Activated CD4-positive, alpha-beta memory T cell treated with anti-CD3 and anti-CD28 coated beads, Interleukin-2, amount 10 ng/mL, durations not matched to agents 7 days and 5 days (primary cell): ENCODE data around the gene CACNA1I. TPM values are rescaled to one million over a fixed set of nuclear protein-coding genes. Genes with fewer than 3 reads are reported as not detected.
A peak's percentile ranks its signal among the peaks of the same experiment; 100 is the strongest.
"Not testable (repeated sequence)": the region's sequence is repeated elsewhere in the genome, so short reads cannot be mapped to it uniquely, and the experiment has no call there.

Source experiments
- CTCF ChIA-PET: fragments of 350-600 bp; sonication (Branson Sonifier 250); formaldehyde crosslinking; loops from one replicate; lab custom pipeline; 2021; ENCODE audit warnings: antibody characterized with exemption, inconsistent platforms; lab: Charles Lee
- POLR2A ChIA-PET: fragments of 350-600 bp; sonication (Branson Sonifier 250); formaldehyde crosslinking; loops from one replicate; lab custom pipeline; 2021; ENCODE audit warnings: antibody characterized with exemption; lab: Charles Lee
- DNase-seq: peaks from one replicate; pipeline ENCODE4 v3.0.0-alpha.2; 2020
- H3K27ac Mint-ChIP-seq: one replicate; pipeline ENCODE4 v1.8.0; 2021; ENCODE audit warnings: mild to moderate bottlenecking, mixed read lengths
- H3K27me3 Mint-ChIP-seq: one replicate; pipeline ENCODE4 v1.8.0; 2021; ENCODE audit warnings: mixed read lengths
- H3K36me3 Mint-ChIP-seq: one replicate; pipeline ENCODE4 v1.8.0; 2021; ENCODE audit warnings: low read depth, mixed read lengths
- H3K4me1 Mint-ChIP-seq: one replicate; pipeline ENCODE4 v1.8.0; 2021; ENCODE audit warnings: mixed read lengths
- H3K4me3 Mint-ChIP-seq: one replicate; pipeline ENCODE4 v1.8.0; 2021; ENCODE audit warnings: mild to moderate bottlenecking, mixed read lengths
- H3K9me3 Mint-ChIP-seq: one replicate; pipeline ENCODE4 v1.8.0; 2021; ENCODE audit warnings: mixed read lengths
- total RNA-seq, 2 experiments: library from RNA; stranded (reverse); gene quantifications; one replicate each; pipeline ENCODE4 v1.2.3, GENCODE V29; 2021

The CACNA1I gene
- total RNA-seq, result 1 to 10 TPM; 8.7 to 8.8 TPM

GRCh38 chr22:39570665-39571064 lies at the start of gene CACNA1I:
TSS of gene CACNA1I (plus strand) at chr22:39570753. CDS start at chr22:39570753, 0 bp downstream.
- Mint-ChIP-seq H3K4me1 (peaks cover 19% of the 10 kb centered on the region), H3K36me3 (peaks cover 3% of the 10 kb centered on the region), H3K9me3 (peaks cover 2% of the 10 kb centered on the region), H3K27me3 (peaks cover 4% of the 10 kb centered on the region), H3K4me3 (no peak within 1 kb of the TSS), H3K27ac (no peak within 1 kb of the TSS)
- ChIA-PET POLR2A (interaction anchor here (1.3 kb wide), 1 partner anchor 454 kb away, joined by 3 read pairs; no protein-coding TSS in a partner anchor), CTCF (interaction anchor here (2.2 kb wide), 1 partner anchor 454 kb away, joined by 7 read pairs; no protein-coding TSS in a partner anchor)
- no peak for DNase-seq

DNA sequence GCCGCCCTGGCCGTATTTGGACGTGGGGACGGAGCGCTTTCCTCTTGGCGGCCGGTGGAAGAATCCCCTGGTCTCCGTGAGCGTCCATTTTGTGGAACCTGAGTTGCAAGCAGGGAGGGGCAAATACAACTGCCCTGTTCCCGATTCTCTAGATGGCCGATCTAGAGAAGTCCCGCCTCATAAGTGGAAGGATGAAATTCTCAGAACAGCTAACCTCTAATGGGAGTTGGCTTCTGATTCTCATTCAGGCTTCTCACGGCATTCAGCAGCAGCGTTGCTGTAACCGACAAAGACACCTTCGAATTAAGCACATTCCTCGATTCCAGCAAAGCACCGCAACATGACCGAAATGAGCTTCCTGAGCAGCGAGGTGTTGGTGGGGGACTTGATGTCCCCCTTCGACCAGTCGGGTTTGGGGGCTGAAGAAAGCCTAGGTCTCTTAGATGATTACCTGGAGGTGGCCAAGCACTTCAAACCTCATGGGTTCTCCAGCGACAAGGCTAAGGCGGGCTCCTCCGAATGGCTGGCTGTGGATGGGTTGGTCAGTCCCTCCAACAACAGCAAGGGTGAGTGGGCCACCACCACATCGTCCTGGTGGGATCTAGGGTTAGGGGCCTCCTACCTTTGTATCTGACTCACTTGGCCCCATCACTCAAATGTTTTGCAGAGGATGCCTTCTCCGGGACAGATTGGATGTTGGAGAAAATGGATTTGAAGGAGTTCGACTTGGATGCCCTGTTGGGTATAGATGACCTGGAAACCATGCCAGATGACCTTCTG lies 49.3 kb upstream of the CACNA1I start:
- not testable (repeated sequence) for H3K27me3 Mint-ChIP-seq, DNase-seq, H3K9me3 Mint-ChIP-seq
- peaks cover 60% of the 10 kb centered on the region for H3K4me1 Mint-ChIP-seq
- POLR2A ChIA-PET, result interaction anchor here (1.4 to 8.2 kb wide), 13 partner anchors 9 to 523 kb away, joined by 4 to 124 read pairs (median 21); partner anchors contain the start of genes MIEF1, RPL3 and RPS19BP1
- peak overlapping the region; percentile 99 for H3K27ac Mint-ChIP-seq
- peaks cover 65% of the 10 kb centered on the region for H3K36me3 Mint-ChIP-seq
- H3K4me3 Mint-ChIP-seq, result peak overlapping the region; percentile 94
- CTCF ChIA-PET, result interaction anchor here (2.2 kb wide), 1 partner anchor 8 kb away, joined by 27 read pairs; no protein-coding TSS in a partner anchor

DNA sequence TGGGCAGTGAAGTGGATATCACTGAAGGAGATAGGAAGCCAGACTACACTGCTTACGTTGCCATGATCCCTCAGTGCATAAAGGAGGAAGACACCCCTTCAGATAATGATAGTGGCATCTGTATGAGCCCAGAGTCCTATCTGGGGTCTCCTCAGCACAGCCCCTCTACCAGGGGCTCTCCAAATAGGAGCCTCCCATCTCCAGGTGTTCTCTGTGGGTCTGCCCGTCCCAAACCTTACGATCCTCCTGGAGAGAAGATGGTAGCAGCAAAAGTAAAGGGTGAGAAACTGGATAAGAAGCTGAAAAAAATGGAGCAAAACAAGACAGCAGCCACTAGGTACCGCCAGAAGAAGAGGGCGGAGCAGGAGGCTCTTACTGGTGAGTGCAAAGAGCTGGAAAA lies 48.5 kb upstream of the CACNA1I start:
- not testable (repeated sequence) for H3K9me3 Mint-ChIP-seq, H3K27me3 Mint-ChIP-seq, DNase-seq
- Mint-ChIP-seq H3K27ac (peak overlapping the region; percentile 99), H3K4me3 (peak overlapping the region; percentile 94), H3K36me3 (peaks cover 64% of the 10 kb centered on the region), H3K4me1 (peaks cover 65% of the 10 kb centered on the region)
- CTCF ChIA-PET, result interaction anchor here (1.1 to 1.2 kb wide), 2 partner anchors 503 to 515 kb away, joined by 4 read pairs; no protein-coding TSS in a partner anchor
- POLR2A ChIA-PET, result interaction anchor here (1.0 to 11.3 kb wide), 11 partner anchors 7 to 404 kb away, joined by 3 to 124 read pairs (median 11); partner anchors contain the start of genes MIEF1, RPL3, RPS19BP1 and TAB1

DNA sequence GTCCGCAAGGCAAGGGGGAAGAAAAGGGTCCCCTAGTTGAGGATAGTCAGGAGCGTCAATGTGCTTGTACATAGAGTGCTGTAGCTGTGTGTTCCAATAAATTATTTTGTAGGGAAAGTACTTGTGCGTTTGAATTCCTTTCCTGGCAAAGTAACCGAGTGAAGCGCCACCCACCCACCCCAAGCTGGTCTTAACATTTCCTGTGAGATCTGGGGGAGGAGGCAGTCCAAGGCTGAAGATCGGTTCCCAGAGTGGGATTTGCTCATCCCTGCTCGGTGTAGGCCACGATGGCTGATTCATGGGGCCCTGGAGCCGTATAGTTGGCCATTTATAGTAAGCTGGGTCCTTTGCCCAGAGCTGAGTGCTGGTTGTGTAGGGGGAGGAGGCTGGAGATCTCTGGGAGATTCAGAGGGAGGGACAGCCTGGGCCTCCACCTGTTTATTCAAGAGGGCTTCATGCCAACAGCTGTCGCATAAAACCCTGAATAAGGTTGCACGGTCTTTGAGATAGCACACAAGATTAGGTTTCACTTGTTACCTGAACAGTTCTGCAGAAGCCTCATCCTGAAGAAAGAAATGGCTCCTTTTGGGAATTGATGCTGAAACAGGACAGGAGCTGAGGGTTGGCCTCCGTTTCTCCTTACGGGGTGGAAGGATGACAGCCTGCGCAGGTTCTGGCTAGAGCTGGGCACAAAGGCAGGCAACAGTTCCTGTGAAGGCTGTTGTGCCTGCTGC lies 47.8 kb upstream of the CACNA1I start:
- CTCF ChIA-PET, result interaction anchor here (0.8 to 2.6 kb wide), 6 partner anchors 9 to 514 kb away, joined by 3 to 8 read pairs (median 4); no protein-coding TSS in a partner anchor
- peak overlapping the region; percentile 94 for H3K4me3 Mint-ChIP-seq
- POLR2A ChIA-PET, result interaction anchor here (0.6 to 11.3 kb wide), 18 partner anchors 8 to 766 kb away, joined by 3 to 124 read pairs (median 4); partner anchors contain the start of genes MIEF1, RPL3, RPS19BP1 and TAB1
- H3K36me3 Mint-ChIP-seq, result peaks cover 65% of the 10 kb centered on the region
- no peaks in the 10 kb centered on the region for H3K9me3 Mint-ChIP-seq
- peaks cover 71% of the 10 kb centered on the region for H3K4me1 Mint-ChIP-seq
- no peak for DNase-seq
- H3K27me3 Mint-ChIP-seq, result peaks cover 2% of the 10 kb centered on the region
- H3K27ac Mint-ChIP-seq, result peak overlapping the region; percentile 99

DNA sequence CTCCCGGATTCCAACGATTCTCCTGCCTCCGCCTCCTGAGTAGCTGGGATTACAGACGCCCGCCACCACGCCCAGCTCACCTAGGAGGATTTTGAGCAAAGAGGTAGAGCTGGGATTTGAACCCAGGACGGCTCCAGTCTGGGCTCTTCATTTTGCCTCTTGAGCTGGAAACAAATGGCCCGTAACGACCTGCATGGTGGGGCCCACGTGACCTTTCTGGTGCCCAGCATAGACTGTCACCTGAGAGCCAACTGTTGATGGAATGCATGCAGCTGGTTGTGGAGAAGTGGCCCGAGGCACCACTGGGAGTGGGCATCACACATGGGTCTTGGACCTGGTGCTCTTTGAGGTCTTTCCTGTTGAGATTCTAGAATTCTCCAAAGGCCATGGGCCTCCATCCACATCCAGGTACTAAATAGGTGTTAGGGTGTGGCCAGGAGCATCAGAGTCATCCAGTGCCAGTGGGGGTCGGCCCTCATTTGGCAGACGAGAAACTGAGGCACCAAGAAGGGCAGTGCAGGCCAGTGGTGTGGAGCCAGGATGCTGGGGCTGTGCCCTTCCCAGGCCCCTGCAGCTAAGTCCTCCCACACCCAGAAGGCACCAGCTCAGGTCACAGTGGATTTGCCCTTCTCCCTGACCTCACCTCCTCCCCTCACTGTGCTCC lies 46.3 kb upstream of the CACNA1I start:
- POLR2A ChIA-PET, result interaction anchor here (0.7 to 11.3 kb wide), 9 partner anchors 6 to 520 kb away, joined by 3 to 124 read pairs (median 11); partner anchors contain the start of genes MIEF1, RPL3 and RPS19BP1
- Mint-ChIP-seq H3K27ac (peak overlapping the region; percentile 85), H3K9me3 (no peaks in the 10 kb centered on the region), H3K4me1 (peaks cover 73% of the 10 kb centered on the region), H3K36me3 (peaks cover 76% of the 10 kb centered on the region), H3K27me3 (peaks cover 2% of the 10 kb centered on the region), H3K4me3 (peak overlapping the region; percentile 56)
- CTCF ChIA-PET, result interaction anchor here (0.7 to 2.6 kb wide), 3 partner anchors 23 to 31 kb away, joined by 3 to 8 read pairs (median 3); partner anchors contain the start of gene MIEF1
- DNase-seq, result no peak

DNA sequence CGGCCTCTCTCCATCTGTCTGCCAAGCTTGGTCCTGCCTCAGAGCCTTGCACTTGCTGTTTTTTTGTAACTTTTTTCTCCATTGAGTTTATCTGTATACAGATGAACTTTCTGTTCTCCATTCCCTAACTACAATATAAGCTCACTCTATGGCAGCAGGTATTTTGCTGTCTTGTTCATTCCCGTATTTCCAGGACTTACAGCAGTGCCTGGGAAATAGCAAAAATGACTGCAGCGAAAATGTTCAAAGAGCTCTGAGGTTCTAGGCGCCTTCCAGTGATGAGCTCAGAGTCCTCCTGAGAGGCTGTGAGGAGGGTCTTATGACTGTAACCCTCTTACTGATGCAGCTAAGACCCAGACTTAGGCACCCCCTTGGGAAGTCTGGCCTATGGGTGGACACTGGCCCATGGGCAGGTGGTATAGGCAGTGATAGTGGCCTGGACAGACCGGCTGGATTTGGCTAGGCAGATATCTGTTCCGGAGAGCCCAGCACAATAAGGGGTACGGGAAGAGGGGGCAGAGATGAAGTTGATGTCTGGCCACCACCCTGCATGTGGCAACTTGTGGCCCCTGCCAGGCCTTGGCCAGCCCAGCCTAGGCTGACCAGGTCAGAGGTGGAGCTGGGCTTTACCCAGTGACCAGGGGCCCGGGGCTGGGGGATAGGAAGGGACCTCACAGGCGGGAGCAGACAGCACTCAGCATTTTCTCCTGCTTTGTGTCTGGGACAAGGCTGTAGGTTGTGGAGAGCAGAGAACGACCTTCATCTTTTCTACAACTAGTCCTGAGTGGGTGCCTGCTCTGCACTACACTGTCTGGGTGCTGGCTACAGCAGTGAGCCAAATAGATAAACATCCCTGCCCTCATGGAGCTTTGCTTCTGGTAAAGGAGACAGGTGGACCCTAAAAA lies 45.5 kb upstream of the CACNA1I start:
- DNase-seq, result no peak
- H3K27me3 Mint-ChIP-seq, result peaks cover 2% of the 10 kb centered on the region
- H3K4me1 Mint-ChIP-seq, result peaks cover 80% of the 10 kb centered on the region
- ChIA-PET POLR2A (interaction anchor here (1.2 to 11.3 kb wide), 7 partner anchors 10 to 519 kb away, joined by 3 to 124 read pairs (median 11); partner anchors contain the start of genes MIEF1 and RPL3), CTCF (interaction anchor here (0.7 to 2.6 kb wide), 4 partner anchors 29 to 217 kb away, joined by 3 to 8 read pairs (median 3); partner anchors contain the start of gene TAB1)
- peak overlapping the region; percentile 56 for H3K4me3 Mint-ChIP-seq
- H3K9me3 Mint-ChIP-seq, result no peaks in the 10 kb centered on the region
- peak overlapping the region; percentile 85 for H3K27ac Mint-ChIP-seq
- H3K36me3 Mint-ChIP-seq, result peaks cover 82% of the 10 kb centered on the region

DNA sequence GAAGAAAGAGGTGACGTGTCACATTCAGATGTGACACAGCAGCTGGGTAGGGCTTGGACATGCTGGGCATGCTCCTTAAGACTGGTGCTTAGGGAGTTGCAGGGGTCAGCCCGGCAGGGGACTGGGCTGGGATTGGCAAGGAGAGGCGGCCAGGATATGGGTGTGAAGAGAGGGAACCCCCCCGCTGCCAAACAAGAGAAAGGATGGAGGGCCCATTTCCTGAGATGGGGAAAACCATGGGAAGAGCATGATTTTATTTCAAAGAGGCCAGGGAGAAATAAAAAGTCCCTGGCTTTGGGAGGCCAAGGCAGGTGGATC lies 44.9 kb upstream of the CACNA1I start:
- CTCF ChIA-PET, result interaction anchor here (0.7 to 7.5 kb wide), 3 partner anchors 32 to 217 kb away, joined by 3 to 210 read pairs (median 3); partner anchors contain the start of gene TAB1
- H3K27me3 Mint-ChIP-seq, result no peaks in the 10 kb centered on the region
- H3K4me3 Mint-ChIP-seq, result no peak overlapping the region
- H3K27ac Mint-ChIP-seq, result peak overlapping the region; percentile 85
- peaks cover 86% of the 10 kb centered on the region for H3K4me1 Mint-ChIP-seq
- POLR2A ChIA-PET, result interaction anchor here (1.1 to 11.3 kb wide), 6 partner anchors 11 to 519 kb away, joined by 3 to 124 read pairs (median 8); partner anchors contain the start of genes MIEF1 and RPL3
- H3K9me3 Mint-ChIP-seq, result no peaks in the 10 kb centered on the region
- H3K36me3 Mint-ChIP-seq, result peaks cover 82% of the 10 kb centered on the region
- no peak for DNase-seq

DNA sequence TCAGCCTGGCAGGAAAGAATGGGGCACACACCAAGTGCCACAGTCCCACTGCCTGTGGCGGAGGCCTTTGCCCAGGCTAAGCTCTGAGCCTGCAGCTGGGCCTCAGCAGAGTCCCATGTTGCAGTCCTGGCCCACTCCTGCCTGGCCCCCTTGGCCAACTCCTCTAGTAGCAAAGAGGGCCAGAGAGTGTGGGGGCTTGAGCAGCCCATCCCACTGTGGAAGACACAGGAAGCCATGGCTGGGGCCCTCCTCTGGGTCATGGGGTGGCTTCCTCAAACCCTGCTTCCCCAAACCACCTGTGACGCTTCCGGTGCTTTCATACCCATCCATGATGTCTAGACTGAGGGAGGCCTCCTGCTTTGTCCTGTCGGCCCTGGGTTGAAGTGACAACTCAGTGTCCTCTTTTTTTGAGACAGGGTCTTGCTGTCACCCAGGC lies 43.8 kb upstream of the CACNA1I start:
- ChIA-PET POLR2A (interaction anchor here (1.0 to 11.3 kb wide), 6 partner anchors 8 to 518 kb away, joined by 3 to 124 read pairs (median 4); partner anchors contain the start of genes MIEF1 and RPL3), CTCF (interaction anchor here (0.7 to 7.5 kb wide), 3 partner anchors 11 to 419 kb away, joined by 3 to 210 read pairs (median 65); no protein-coding TSS in a partner anchor)
- no peak for DNase-seq
- H3K27me3 Mint-ChIP-seq, result no peaks in the 10 kb centered on the region
- H3K4me3 Mint-ChIP-seq, result no peak overlapping the region
- H3K27ac Mint-ChIP-seq, result peak overlapping the region; percentile 85
- no peaks in the 10 kb centered on the region for H3K9me3 Mint-ChIP-seq
- peaks cover 94% of the 10 kb centered on the region for H3K4me1 Mint-ChIP-seq
- H3K36me3 Mint-ChIP-seq, result peaks cover 80% of the 10 kb centered on the region

- ChIA-PET POLR2A (interaction anchor here (1.1 to 11.3 kb wide), 7 partner anchors 6 to 517 kb away, joined by 3 to 124 read pairs (median 17); partner anchors contain the start of genes ATF4, MIEF1 and RPL3), CTCF (interaction anchor here (5.4 to 7.5 kb wide), 2 partner anchors 12 to 34 kb away, joined by 65 to 210 read pairs; no protein-coding TSS in a partner anchor)
- Mint-ChIP-seq H3K27ac (peak overlapping the region; percentile 85), H3K27me3 (no peaks in the 10 kb centered on the region), H3K4me3 (no peak overlapping the region), H3K9me3 (no peaks in the 10 kb centered on the region), H3K4me1 (peaks cover 91% of the 10 kb centered on the region), H3K36me3 (peaks cover 77% of the 10 kb centered on the region)
- no peak for DNase-seq
These were observed 43.0 kb upstream of the CACNA1I start for GRCh38 chr22:39527481-39527961.

DNA sequence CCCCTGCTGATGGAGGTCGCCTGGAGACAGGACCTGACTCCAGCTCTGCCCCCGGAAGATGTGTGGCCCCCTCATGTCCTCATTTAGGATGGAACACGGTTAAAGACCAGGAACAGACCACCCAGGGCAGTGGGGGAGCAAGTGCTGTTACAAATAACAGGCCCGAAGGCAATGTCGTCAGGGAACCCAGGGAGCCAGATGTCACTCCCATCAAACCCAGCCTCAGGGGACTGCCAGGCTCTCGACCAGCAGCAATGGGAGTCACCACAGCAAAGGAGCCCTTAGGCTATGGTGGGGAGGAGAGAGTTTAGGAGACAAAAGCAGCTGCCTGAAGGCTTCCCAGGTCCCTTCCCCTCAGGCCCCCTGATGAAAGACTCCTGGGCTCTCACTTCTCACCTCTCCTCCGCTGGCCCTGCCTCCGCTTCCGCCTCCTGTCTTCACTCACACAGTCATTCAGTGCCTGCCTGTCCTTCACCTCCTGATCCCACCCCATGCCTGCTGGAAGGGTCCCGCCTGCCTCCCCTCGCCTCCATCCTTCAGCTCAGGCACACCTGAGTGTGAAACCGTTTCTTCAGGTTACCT lies 42.4 kb upstream of the CACNA1I start:
- peak overlapping the region; percentile 69 for H3K27ac Mint-ChIP-seq
- peaks cover 73% of the 10 kb centered on the region for H3K36me3 Mint-ChIP-seq
- POLR2A ChIA-PET, result interaction anchor here (1.0 to 11.3 kb wide), 9 partner anchors 6 to 516 kb away, joined by 4 to 121 read pairs (median 17); partner anchors contain the start of genes ATF4, MIEF1 and RPL3
- CTCF ChIA-PET, result interaction anchor here (0.8 to 7.5 kb wide), 16 partner anchors 8 to 760 kb away, joined by 3 to 210 read pairs (median 6); partner anchors contain the start of genes ATF4, MIEF1 and RPL3
- H3K9me3 Mint-ChIP-seq, result no peaks in the 10 kb centered on the region
- DNase-seq, result no peak
- peaks cover 86% of the 10 kb centered on the region for H3K4me1 Mint-ChIP-seq
- no peaks in the 10 kb centered on the region for H3K27me3 Mint-ChIP-seq
- peak overlapping the region; percentile 43 for H3K4me3 Mint-ChIP-seq
